ENCODE data around the gene LRRTM3. TPM values are rescaled to one million over a fixed set of nuclear protein-coding genes. Genes with fewer than 3 reads are reported as not detected.

LRRTM3 gene
- total and polyA plus RNA-seq, 7 donors = 0.01 to 0.03 TPM; not detected in 5

- DNase-seq (no peak), ATAC-seq (no peak)
- Histone ChIP-seq H3K27ac (no peak overlapping the region), H3K27me3 (ENCODE audit: insufficient read depth in 3 of 3, low read length in 2 of 3) (no peaks in the 10 kb centered on the region), H3K9me3 (no peaks in the 10 kb centered on the region), H3K4me1 (no peaks in the 10 kb centered on the region), H3K4me3 (no peak overlapping the region), H3K36me3 (ENCODE audit: insufficient read depth in 1 of 2, low read depth in 1 of 2) (no peaks in the 10 kb centered on the region)
- intact Hi-C loops (cut with DNase I) = no loop called here
- no peak for TF ChIP-seq CTCF (IDR thresholded peaks at IDR 0.05)
- 45 to 53% (median 51%) methylated on average over 2 of the region's 2 CpGs for WGBS, 3 donors
Measured at GRCh38 chr10:66958466-66958865, 32.6 kb downstream of the LRRTM3 start.

- ATAC-seq (no peak), DNase-seq (no peak)
- no peak overlapping the region for H3K27ac ChIP-seq
- H3K4me3 ChIP-seq = no peak overlapping the region
- no peak for TF ChIP-seq CTCF (IDR thresholded peaks at IDR 0.05)
- H3K36me3 ChIP-seq (ENCODE audit: insufficient read depth in 1 of 2, low read depth in 1 of 2) = no peaks in the 10 kb centered on the region
- H3K9me3 ChIP-seq = no peaks in the 10 kb centered on the region
- H3K4me1 ChIP-seq = no peaks in the 10 kb centered on the region
- WGBS, 3 donors = 28 to 41% (median 37%) methylated on average over 4 of the region's 4 CpGs
- no peaks in the 10 kb centered on the region for H3K27me3 ChIP-seq (ENCODE audit: insufficient read depth in 3 of 3, low read length in 2 of 3)
- intact Hi-C loops (cut with DNase I) = no loop called here
Measured at GRCh38 chr10:66964946-66965345, 39.1 kb downstream of the LRRTM3 start.

- no peaks in the 10 kb centered on the region for H3K9me3 ChIP-seq
- WGBS, 3 donors = 59 to 76% (median 66%) methylated on average over 4 of the region's 4 CpGs
- no peak for TF ChIP-seq CTCF (IDR thresholded peaks at IDR 0.05)
- no peaks in the 10 kb centered on the region for H3K27me3 ChIP-seq (ENCODE audit: insufficient read depth in 3 of 3, low read length in 2 of 3)
- no peaks in the 10 kb centered on the region for H3K36me3 ChIP-seq (ENCODE audit: insufficient read depth in 1 of 2, low read depth in 1 of 2)
- H3K4me3 ChIP-seq = no peak overlapping the region
- DNase-seq = no peak
- no peak for ATAC-seq
- no peaks in the 10 kb centered on the region for H3K4me1 ChIP-seq
- intact Hi-C loops (cut with DNase I) = no loop called here
- H3K27ac ChIP-seq = no peak overlapping the region
Measured at GRCh38 chr10:66980246-66980815, 54.5 kb downstream of the LRRTM3 start.

- Histone ChIP-seq H3K27me3 (ENCODE audit: insufficient read depth in 3 of 3, low read length in 2 of 3) (no peaks in the 10 kb centered on the region), H3K4me3 (no peak overlapping the region), H3K27ac (no peak overlapping the region), H3K4me1 (no peaks in the 10 kb centered on the region), H3K9me3 (no peaks in the 10 kb centered on the region), H3K36me3 (ENCODE audit: insufficient read depth in 1 of 2, low read depth in 1 of 2) (no peaks in the 10 kb centered on the region)
- DNase-seq (no peak), ATAC-seq (no peak)
- WGBS, 3 donors = 60 to 70% (median 66%) methylated on average over 3 of the region's 3 CpGs
- intact Hi-C loops (cut with DNase I) = no loop called here
- TF ChIP-seq CTCF (IDR thresholded peaks at IDR 0.05) = no peak
Measured at GRCh38 chr10:66981361-66982052, 55.7 kb downstream of the LRRTM3 start.

- ATAC-seq (no peak), DNase-seq (no peak)
- TF ChIP-seq CTCF (IDR thresholded peaks at IDR 0.05) = no peak
- 81 to 94% (median 82%) methylated on average over 1 of the region's 1 CpG for WGBS, 3 donors
- Histone ChIP-seq H3K4me1 (no peaks in the 10 kb centered on the region), H3K36me3 (ENCODE audit: insufficient read depth in 1 of 2, low read depth in 1 of 2) (no peaks in the 10 kb centered on the region), H3K9me3 (no peaks in the 10 kb centered on the region), H3K27ac (no peak overlapping the region), H3K4me3 (no peak overlapping the region), H3K27me3 (ENCODE audit: insufficient read depth in 3 of 3, low read length in 2 of 3) (no peaks in the 10 kb centered on the region)
- intact Hi-C loops (cut with DNase I) = no loop called here
Measured at GRCh38 chr10:66982053-66982420, 56.2 kb downstream of the LRRTM3 start.
